ENCODE data around the gene MYADM. TPM values are rescaled to one million over a fixed set of nuclear protein-coding genes. Genes with fewer than 3 reads are reported as not detected.

The MYADM gene
- total RNA-seq, 1 experiment from 2014 or later = 78.6 TPM

GRCh38 chr19:53892981-53893325 is 25.3 kb downstream of the MYADM start (continued):
- TF ChIP-seq PREB (CRISPR knock-in tag; IDR thresholded peaks at IDR 0.05; ENCODE audit: borderline replicate concordance) (no peak), ZNF532 (CRISPR knock-in tag; IDR thresholded peaks at IDR 0.05; ENCODE audit: borderline replicate concordance) (no peak), OVOL2 (CRISPR knock-in tag; IDR thresholded peaks at IDR 0.05; ENCODE audit: borderline replicate concordance) (no peak), NR1H2 (CRISPR knock-in tag; IDR thresholded peaks at IDR 0.05) (no peak), NFATC4 (CRISPR knock-in tag; IDR thresholded peaks at IDR 0.05) (no peak), IRF2 (CRISPR knock-in tag; IDR thresholded peaks at IDR 0.05; ENCODE audit: borderline replicate concordance, low read depth) (no peak)

- peaks cover 5% of the 10 kb centered on the region; the same call in 1 of the 2 replicates for H3K27me3 Mint-ChIP-seq (ENCODE audit: low read depth)
- DNase-seq (ENCODE audit: low spot score) (no peak), ATAC-seq (no peak)
- peak overlapping the region; percentile 34 for H3K27ac Mint-ChIP-seq
- POLR2A ChIA-PET = interaction anchor here (0.7 kb wide), 1 partner anchor 27 kb away, joined by 4 read pairs; no protein-coding TSS in a partner anchor
- peaks cover 43% of the 10 kb centered on the region for H3K4me1 Mint-ChIP-seq
- no peak for TF ChIP-seq GRHL2 (CRISPR knock-in tag; IDR thresholded peaks at IDR 0.05; ENCODE audit: insufficient replicate concordance, severe bottlenecking)
- TF ChIP-seq ZNF671 (CRISPR knock-in tag; IDR thresholded peaks at IDR 0.05) = no peak
- TF ChIP-seq IRF1 (CRISPR knock-in tag; IDR thresholded peaks at IDR 0.05) = no peak
- no peak for TF ChIP-seq PRDM15 (CRISPR knock-in tag; IDR thresholded peaks at IDR 0.05)
- no peak for TF ChIP-seq ZNF396 (CRISPR knock-in tag; IDR thresholded peaks at IDR 0.05; ENCODE audit: borderline replicate concordance)
- no peak for TF ChIP-seq TEAD1 (CRISPR knock-in tag; IDR thresholded peaks at IDR 0.05)
- no peak for TF ChIP-seq FOXP4 (CRISPR knock-in tag; IDR thresholded peaks at IDR 0.05)
- TF ChIP-seq ZNF232 (CRISPR knock-in tag; IDR thresholded peaks at IDR 0.05) = no peak
- no peak for TF ChIP-seq NFYB (CRISPR knock-in tag; conservative IDR thresholded peaks at IDR 0.05; ENCODE audit: low read depth)
- TF ChIP-seq NR2C2 (CRISPR knock-in tag; IDR thresholded peaks at IDR 0.05) = no peak
- no peak for TF ChIP-seq STAT6 (CRISPR knock-in tag; conservative IDR thresholded peaks at IDR 0.05; ENCODE audit: low read depth)
- TF ChIP-seq GTF2I (CRISPR knock-in tag; conservative IDR thresholded peaks at IDR 0.05) = no peak
- CTCF ChIA-PET = interaction anchor here (1.1 kb wide), 2 partner anchors 18 to 52 kb away, joined by 4 to 5 read pairs; no protein-coding TSS in a partner anchor
- H3K36me3 Mint-ChIP-seq = peaks cover 10% of the 10 kb centered on the region
- H3K9me3 Mint-ChIP-seq = no peaks in the 10 kb centered on the region
- no peak overlapping the region for H3K4me3 Mint-ChIP-seq
Measured at GRCh38 chr19:53894707-53895106, 27.0 kb downstream of the MYADM start.

Measured in WTC11 (cell line).